ENCODE data around the gene SPAST. TPM values are rescaled to one million over a fixed set of nuclear protein-coding genes. Genes with fewer than 3 reads are reported as not detected.

Gene SPAST
- total RNA-seq, 1 experiment from 2014 or later, result 32.8 TPM

DNA sequence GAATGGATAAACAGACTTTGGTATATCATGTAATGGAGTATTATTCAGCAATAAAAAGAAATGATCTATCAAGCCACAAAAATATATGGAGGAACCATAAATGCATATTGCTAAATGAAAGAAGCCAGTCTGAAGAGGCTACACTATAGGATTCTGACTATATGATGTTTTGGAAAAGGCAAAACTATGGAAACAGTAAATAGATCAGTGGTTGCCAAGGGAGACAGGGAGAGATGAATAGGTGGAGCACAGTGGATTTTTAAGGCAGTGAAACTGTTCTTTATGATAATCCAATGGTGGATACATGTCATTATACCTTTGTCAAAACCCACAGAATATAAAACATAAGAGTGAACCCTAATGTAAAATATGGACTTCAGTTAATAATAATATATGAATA is 61.3 kb downstream of the SPAST start:
- no peaks in the 10 kb centered on the region for H3K79me2 ChIP-seq (ENCODE audit: insufficient read depth, low read length)
- no peaks in the 10 kb centered on the region for H4K20me1 ChIP-seq (ENCODE audit: control insufficient read depth, insufficient read depth, insufficient read length)
- H3K27me3 ChIP-seq (ENCODE audit: insufficient read depth, low read length), result no peaks in the 10 kb centered on the region
- no peaks in the 10 kb centered on the region for H3K27me3 Mint-ChIP-seq (ENCODE audit: low read depth)
- no peaks in the 10 kb centered on the region for H3K23me2 ChIP-seq (ENCODE audit: insufficient read length, low read depth, low read length, poor library complexity, severe bottlenecking)
- peaks cover 2 to 21% (median 15%) of the 10 kb centered on the region in 3 experiments; a peak in 5 of 7 replicates for H3K36me3 Mint-ChIP-seq (ENCODE audit: insufficient read depth in 1 of 3, low read depth in 3 of 3)
- H2BK120ac ChIP-seq (ENCODE audit: low read depth, low read length, poor library complexity, severe bottlenecking), result no peak overlapping the region
- no peak for DNase-seq
- H3K9me3 ChIP-seq (ENCODE audit: control insufficient read depth, low read depth, low read length), result no peaks in the 10 kb centered on the region
- no peak overlapping the region for H3K4ac ChIP-seq (ENCODE audit: low read depth, low read length)
- no peak overlapping the region for H4K91ac ChIP-seq (ENCODE audit: insufficient read length, low read depth, low read length)
- TF ChIP-seq, protein P1, sequence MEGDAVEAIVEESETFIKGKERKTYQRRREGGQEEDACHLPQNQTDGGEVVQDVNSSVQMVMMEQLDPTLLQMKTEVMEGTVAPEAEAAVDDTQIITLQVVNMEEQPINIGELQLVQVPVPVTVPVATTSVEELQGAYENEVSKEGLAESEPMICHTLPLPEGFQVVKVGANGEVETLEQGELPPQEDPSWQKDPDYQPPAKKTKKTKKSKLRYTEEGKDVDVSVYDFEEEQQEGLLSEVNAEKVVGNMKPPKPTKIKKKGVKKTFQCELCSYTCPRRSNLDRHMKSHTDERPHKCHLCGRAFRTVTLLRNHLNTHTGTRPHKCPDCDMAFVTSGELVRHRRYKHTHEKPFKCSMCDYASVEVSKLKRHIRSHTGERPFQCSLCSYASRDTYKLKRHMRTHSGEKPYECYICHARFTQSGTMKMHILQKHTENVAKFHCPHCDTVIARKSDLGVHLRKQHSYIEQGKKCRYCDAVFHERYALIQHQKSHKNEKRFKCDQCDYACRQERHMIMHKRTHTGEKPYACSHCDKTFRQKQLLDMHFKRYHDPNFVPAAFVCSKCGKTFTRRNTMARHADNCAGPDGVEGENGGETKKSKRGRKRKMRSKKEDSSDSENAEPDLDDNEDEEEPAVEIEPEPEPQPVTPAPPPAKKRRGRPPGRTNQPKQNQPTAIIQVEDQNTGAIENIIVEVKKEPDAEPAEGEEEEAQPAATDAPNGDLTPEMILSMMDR (conservative IDR thresholded peaks at IDR 0.05), result no peak
- H2AK5ac ChIP-seq (ENCODE audit: insufficient read length, low read length), result no peak overlapping the region
- H3K14ac ChIP-seq (ENCODE audit: insufficient read depth, low read length), result no peak overlapping the region
- H3K23ac ChIP-seq (ENCODE audit: insufficient read length, low read depth, low read length), result no peak overlapping the region
- no peak overlapping the region for H3K56ac ChIP-seq (ENCODE audit: insufficient read length, low read depth, low read length)
- no peak overlapping the region for H3K9ac ChIP-seq (ENCODE audit: extremely low read depth, insufficient read length, low read length)
- no peak overlapping the region for H3K27ac ChIP-seq (ENCODE audit: insufficient read length, low read depth, low read length)
- H3K9me3 Mint-ChIP-seq, result no peaks in the 10 kb centered on the region
- H4K5ac ChIP-seq (ENCODE audit: insufficient read length, low read depth, low read length), result no peak overlapping the region
- H3K18ac ChIP-seq (ENCODE audit: insufficient read length, low read depth, low read length), result no peak overlapping the region
- H3K27ac Mint-ChIP-seq, result no peak overlapping the region
- H3K4me2 ChIP-seq (ENCODE audit: insufficient read depth, insufficient read length, low read length), result no peak overlapping the region
- H2BK12ac ChIP-seq (ENCODE audit: insufficient read length, low read depth, low read length), result no peak overlapping the region
- no peak overlapping the region for H4K8ac ChIP-seq (replicated peaks; ENCODE audit: insufficient read length, low read depth, low read length)
- H3K4me1 ChIP-seq (ENCODE audit: insufficient read depth, low read length), result no peaks in the 10 kb centered on the region
- no peak overlapping the region for H2BK5ac ChIP-seq (ENCODE audit: insufficient read length, low read length)
- no peak overlapping the region for H2BK20ac ChIP-seq (ENCODE audit: low read depth, low read length, poor library complexity, severe bottlenecking)
- H3K4me1 Mint-ChIP-seq, result no peaks in the 10 kb centered on the region
- H3K4me3 Mint-ChIP-seq, result no peak overlapping the region
- no peak overlapping the region for H2AFZ ChIP-seq (ENCODE audit: low read length)
- no peaks in the 10 kb centered on the region for H3K79me1 ChIP-seq (ENCODE audit: insufficient read depth, low read depth, low read length, poor library complexity, severe bottlenecking)
- no peak overlapping the region for H2BK15ac ChIP-seq (ENCODE audit: low read depth, low read length)
- no peak overlapping the region for H3T11ph ChIP-seq (ENCODE audit: low read length)

All from H9 (cell line).